ENCODE results near the gene XPO5. TPM values are rescaled to one million over a fixed set of nuclear protein-coding genes. Genes with fewer than 3 reads are reported as not detected.

Gene XPO5
- total RNA-seq, 1 experiment from 2014 or later = 97.8 TPM

GRCh38 chr6:43509984-43510826, 65.6 kb downstream of the XPO5 start, which contains the start of gene LRRC73:
Gene LRRC73 (minus strand): TSS chr6:43510346. CDS start chr6:43509785, 561 bp downstream.
- ATAC-seq = peak; percentile 56
- peaks cover 27% of the 10 kb centered on the region for H3K4me1 Mint-ChIP-seq
- H3K4me3 Mint-ChIP-seq = peak within 1 kb of the TSS; percentile 88
- POLR2A ChIA-PET = interaction anchor here (1.1 to 1.4 kb wide), 3 partner anchors 18 to 581 kb away, joined by 3 to 4 read pairs (median 3); partner anchors contain the start of genes CNPY3 and CUL9
- no peak for TF ChIP-seq ZNF121 (CRISPR knock-in tag; IDR thresholded peaks at IDR 0.05)
- TF ChIP-seq SP1 (CRISPR knock-in tag; conservative IDR thresholded peaks at IDR 0.05) = peak; percentile 43; the same call in 1 of the 2 replicates
- TF ChIP-seq, protein P1, sequence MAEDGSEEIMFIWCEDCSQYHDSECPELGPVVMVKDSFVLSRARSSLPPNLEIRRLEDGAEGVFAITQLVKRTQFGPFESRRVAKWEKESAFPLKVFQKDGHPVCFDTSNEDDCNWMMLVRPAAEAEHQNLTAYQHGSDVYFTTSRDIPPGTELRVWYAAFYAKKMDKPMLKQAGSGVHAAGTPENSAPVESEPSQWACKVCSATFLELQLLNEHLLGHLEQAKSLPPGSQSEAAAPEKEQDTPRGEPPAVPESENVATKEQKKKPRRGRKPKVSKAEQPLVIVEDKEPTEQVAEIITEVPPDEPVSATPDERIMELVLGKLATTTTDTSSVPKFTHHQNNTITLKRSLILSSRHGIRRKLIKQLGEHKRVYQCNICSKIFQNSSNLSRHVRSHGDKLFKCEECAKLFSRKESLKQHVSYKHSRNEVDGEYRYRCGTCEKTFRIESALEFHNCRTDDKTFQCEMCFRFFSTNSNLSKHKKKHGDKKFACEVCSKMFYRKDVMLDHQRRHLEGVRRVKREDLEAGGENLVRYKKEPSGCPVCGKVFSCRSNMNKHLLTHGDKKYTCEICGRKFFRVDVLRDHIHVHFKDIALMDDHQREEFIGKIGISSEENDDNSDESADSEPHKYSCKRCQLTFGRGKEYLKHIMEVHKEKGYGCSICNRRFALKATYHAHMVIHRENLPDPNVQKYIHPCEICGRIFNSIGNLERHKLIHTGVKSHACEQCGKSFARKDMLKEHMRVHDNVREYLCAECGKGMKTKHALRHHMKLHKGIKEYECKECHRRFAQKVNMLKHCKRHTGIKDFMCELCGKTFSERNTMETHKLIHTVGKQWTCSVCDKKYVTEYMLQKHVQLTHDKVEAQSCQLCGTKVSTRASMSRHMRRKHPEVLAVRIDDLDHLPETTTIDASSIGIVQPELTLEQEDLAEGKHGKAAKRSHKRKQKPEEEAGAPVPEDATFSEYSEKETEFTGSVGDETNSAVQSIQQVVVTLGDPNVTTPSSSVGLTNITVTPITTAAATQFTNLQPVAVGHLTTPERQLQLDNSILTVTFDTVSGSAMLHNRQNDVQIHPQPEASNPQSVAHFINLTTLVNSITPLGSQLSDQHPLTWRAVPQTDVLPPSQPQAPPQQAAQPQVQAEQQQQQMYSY (CRISPR knock-in tag; IDR thresholded peaks at IDR 0.05) = 0 out of 2 replicates have a peak, but pooled peaks have one; percentile 7
- TF ChIP-seq ZNF281 (CRISPR knock-in tag; IDR thresholded peaks at IDR 0.05) = no peak
- TF ChIP-seq TP53 (CRISPR knock-in tag; IDR thresholded peaks at IDR 0.05) = no peak
- TF ChIP-seq GABPB1 (CRISPR knock-in tag; IDR thresholded peaks at IDR 0.05) = 0 out of 2 replicates have a peak, but pooled peaks have one; percentile 38
- no peak for TF ChIP-seq NR3C1 (CRISPR knock-in tag; conservative IDR thresholded peaks at IDR 0.05; ENCODE audit: low read depth)
- no peak for TF ChIP-seq NR1H2 (CRISPR knock-in tag; IDR thresholded peaks at IDR 0.05)
- TF ChIP-seq, protein P2, sequence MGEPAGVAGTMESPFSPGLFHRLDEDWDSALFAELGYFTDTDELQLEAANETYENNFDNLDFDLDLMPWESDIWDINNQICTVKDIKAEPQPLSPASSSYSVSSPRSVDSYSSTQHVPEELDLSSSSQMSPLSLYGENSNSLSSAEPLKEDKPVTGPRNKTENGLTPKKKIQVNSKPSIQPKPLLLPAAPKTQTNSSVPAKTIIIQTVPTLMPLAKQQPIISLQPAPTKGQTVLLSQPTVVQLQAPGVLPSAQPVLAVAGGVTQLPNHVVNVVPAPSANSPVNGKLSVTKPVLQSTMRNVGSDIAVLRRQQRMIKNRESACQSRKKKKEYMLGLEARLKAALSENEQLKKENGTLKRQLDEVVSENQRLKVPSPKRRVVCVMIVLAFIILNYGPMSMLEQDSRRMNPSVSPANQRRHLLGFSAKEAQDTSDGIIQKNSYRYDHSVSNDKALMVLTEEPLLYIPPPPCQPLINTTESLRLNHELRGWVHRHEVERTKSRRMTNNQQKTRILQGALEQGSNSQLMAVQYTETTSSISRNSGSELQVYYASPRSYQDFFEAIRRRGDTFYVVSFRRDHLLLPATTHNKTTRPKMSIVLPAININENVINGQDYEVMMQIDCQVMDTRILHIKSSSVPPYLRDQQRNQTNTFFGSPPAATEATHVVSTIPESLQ (CRISPR knock-in tag; IDR thresholded peaks at IDR 0.05) = no peak
- TF ChIP-seq, protein P3, sequence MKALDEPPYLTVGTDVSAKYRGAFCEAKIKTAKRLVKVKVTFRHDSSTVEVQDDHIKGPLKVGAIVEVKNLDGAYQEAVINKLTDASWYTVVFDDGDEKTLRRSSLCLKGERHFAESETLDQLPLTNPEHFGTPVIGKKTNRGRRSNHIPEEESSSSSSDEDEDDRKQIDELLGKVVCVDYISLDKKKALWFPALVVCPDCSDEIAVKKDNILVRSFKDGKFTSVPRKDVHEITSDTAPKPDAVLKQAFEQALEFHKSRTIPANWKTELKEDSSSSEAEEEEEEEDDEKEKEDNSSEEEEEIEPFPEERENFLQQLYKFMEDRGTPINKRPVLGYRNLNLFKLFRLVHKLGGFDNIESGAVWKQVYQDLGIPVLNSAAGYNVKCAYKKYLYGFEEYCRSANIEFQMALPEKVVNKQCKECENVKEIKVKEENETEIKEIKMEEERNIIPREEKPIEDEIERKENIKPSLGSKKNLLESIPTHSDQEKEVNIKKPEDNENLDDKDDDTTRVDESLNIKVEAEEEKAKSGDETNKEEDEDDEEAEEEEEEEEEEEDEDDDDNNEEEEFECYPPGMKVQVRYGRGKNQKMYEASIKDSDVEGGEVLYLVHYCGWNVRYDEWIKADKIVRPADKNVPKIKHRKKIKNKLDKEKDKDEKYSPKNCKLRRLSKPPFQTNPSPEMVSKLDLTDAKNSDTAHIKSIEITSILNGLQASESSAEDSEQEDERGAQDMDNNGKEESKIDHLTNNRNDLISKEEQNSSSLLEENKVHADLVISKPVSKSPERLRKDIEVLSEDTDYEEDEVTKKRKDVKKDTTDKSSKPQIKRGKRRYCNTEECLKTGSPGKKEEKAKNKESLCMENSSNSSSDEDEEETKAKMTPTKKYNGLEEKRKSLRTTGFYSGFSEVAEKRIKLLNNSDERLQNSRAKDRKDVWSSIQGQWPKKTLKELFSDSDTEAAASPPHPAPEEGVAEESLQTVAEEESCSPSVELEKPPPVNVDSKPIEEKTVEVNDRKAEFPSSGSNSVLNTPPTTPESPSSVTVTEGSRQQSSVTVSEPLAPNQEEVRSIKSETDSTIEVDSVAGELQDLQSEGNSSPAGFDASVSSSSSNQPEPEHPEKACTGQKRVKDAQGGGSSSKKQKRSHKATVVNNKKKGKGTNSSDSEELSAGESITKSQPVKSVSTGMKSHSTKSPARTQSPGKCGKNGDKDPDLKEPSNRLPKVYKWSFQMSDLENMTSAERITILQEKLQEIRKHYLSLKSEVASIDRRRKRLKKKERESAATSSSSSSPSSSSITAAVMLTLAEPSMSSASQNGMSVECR (CRISPR knock-in tag; IDR thresholded peaks at IDR 0.05; ENCODE audit: borderline replicate concordance) = peak; percentile 66; the same call in 1 of the 2 replicates
- TF ChIP-seq E2F5 (CRISPR knock-in tag; IDR thresholded peaks at IDR 0.05) = 0 out of 2 replicates have a peak, but pooled peaks have one; percentile 55
- peak; percentile 76; the same call in 1 of the 2 replicates for TF ChIP-seq ETV6 (CRISPR knock-in tag; IDR thresholded peaks at IDR 0.05)
- TF ChIP-seq CREM (CRISPR knock-in tag; IDR thresholded peaks at IDR 0.05) = peak; percentile 65
- TF ChIP-seq FOXP4 (CRISPR knock-in tag; IDR thresholded peaks at IDR 0.05) = peak; percentile 13; the same call in 1 of the 2 replicates
- CTCF ChIA-PET = interaction anchor here (0.7 to 3.1 kb wide), 16 partner anchors 9 to 281 kb away, joined by 3 to 31 read pairs (median 4); partner anchors contain the start of genes DNPH1, TJAP1 and ZNF318
- H3K27me3 Mint-ChIP-seq (ENCODE audit: low read depth) = peaks cover 28% of the 10 kb centered on the region
- no peaks in the 10 kb centered on the region for H3K9me3 Mint-ChIP-seq
- DNase-seq (ENCODE audit: low spot score) = peak; percentile 84
- no peak within 1 kb of the TSS for H3K27ac Mint-ChIP-seq
- peaks cover 34% of the 10 kb centered on the region for H3K36me3 Mint-ChIP-seq

Measured in WTC11 (cell line).